Smooth muscle cell of the brain vasculature (primary cell): ENCODE measurements around the gene FCRL4.
"Not testable (repeated sequence)": the region's sequence is repeated elsewhere in the genome, so short reads cannot be mapped to it uniquely, and the experiment has no call there.

ENCODE experiments used
- DNase-seq: peaks from one replicate; pipeline ENCODE4 v3.0.0-alpha.2; 2012; ENCODE audit warnings: low read depth, low spot score

FCRL4 gene

DNA sequence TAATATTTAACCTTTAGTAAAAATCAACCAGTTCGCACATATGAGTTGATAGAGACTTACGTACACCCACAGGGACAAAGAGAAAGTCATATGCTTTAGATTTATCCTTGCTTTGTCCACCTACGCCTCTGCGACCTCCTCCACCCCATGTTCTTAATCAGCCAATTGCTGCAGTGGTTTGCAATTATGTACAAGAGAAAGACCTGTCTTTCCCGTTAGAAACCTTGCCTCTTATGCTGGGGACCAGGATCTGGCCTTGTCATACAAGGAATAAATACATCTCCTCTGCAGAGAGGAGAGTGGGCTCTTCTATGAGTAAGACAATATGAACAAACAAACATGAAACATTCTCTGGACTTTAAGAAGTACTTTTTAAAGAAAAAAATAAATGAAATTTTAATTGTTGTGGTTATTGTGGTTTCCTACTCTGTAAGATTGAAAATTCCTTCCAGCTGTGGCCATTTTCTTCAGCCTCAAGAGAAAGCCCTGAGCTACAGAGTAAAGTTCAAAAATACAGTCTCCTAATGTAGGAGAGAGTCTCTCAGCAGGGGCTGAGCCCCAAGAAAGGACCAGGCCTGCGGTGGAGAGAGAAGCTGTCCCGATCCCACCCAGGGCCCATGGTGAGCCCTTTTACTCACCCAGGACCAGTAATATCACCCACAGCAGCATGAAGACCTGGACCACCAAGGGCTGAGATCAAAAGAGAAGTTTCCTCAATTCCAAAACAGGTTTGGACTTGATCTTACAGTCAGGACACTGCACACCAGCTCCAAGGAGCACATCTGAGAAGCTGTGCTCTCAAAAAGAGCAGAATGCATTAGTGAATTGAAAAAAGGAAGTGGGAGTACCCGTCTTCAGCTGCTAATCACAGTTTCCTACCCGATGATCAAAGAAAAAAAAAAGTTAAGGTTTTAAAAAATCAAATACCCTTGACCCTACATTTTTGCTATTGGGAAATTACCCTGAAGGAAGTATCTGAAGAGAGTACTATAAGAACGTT lies 45.9 kb downstream of the FCRL4 start, which contains the start of gene FCRL5:
TSS of gene FCRL5 (minus strand) at position 822 of the 1,000 bp plus-strand sequence. CDS start at position 669, 153 bp downstream.
- no peak for DNase-seq

GRCh38 chr1:157548081-157548480 lies 49.8 kb downstream of the FCRL4 start:
- not testable (repeated sequence) for DNase-seq

- DNase-seq = no peak
These were observed 55.2 kb downstream of the FCRL4 start for GRCh38 chr1:157542676-157543075.

GRCh38 chr1:157540852-157541251 lies 57.0 kb downstream of the FCRL4 start:
- DNase-seq = no peak

DNA sequence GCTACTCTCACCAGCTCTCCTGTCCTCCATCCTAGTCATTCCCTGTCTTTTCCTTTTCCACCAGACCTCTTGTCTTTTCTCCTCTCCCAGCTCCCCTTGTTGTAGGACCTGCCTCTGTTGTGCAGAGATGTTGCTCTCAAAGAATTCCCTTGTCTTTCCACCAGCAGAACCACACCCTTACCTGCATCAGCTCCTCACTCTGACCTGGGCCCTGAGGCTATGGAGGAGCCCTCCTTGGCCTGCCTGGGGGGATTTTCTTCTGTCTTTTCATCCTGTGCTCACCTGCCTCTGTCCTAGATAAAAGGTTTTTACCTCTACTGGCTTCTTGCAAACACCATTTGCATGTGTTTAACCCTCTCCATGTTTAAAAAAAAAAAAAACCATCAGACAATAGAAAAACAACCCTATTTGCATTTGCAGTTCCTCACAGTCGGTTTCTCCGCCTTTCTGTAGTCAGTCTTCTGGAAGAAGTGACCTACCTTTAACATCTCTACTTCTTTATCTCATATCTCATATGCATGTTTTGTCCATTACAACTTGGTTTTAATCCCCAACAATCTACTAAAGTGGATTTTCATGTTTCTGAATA lies 57.6 kb downstream of the FCRL4 start:
- no peak for DNase-seq

DNA sequence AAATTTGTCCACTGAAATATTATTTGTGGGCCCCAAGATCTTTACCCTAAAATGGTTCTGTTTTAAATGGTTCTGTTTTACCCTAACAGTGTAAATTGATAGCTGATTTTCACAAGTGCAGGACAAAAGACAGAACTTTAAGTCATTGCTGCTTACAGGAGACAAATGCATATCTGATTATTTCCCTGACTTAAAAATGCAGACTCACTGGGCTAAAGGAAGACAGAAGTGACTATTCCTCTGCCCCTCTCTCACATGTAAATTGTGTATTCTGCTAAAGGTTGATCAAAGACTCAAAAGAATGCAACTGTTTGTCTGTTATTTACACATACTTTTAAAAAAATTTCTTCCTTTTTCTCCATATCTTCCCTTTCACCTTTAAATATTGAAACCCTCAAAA lies 58.3 kb downstream of the FCRL4 start:
- DNase-seq = no peak

DNA sequence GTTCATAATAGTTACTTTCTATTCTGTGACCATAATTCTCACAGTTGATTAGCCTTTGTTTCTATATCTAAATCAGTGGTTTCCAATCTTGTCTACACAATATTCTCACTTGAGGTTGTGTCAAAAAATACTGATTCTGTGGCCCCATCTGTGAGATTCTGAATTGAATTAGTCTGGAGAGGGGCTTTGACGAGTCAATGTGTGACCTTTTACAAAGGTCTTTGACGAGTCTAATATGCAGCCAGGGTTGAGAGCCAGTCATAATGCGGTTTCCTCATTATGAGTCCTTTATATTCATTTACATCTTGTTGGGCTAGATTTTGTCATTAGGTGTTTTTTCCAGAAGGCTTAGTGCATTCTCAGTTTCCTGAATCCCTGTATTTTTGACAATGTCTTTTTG lies 65.3 kb downstream of the FCRL4 start:
- DNase-seq = no peak

- no peak for DNase-seq
These were observed 74.0 kb downstream of the FCRL4 start for GRCh38 chr1:157523774-157524493.
